ENCODE data around the gene TFB1M.

Gene TFB1M

GRCh38 chr6:155309150-155309549, 5.1 kb downstream of the TFB1M start:
- H3K27ac ChIP-seq, result no peak overlapping the region
- no peak for TF ChIP-seq CTCF (conservative IDR thresholded peaks at IDR 0.05)

- no peak for TF ChIP-seq CTCF (conservative IDR thresholded peaks at IDR 0.05)
- no peak overlapping the region for H3K27ac ChIP-seq
Measured at GRCh38 chr6:155306958-155307357, 7.3 kb downstream of the TFB1M start.

- no peak for TF ChIP-seq CTCF (conservative IDR thresholded peaks at IDR 0.05)
- no peak overlapping the region for H3K27ac ChIP-seq
Measured at GRCh38 chr6:155303361-155303870, 10.9 kb downstream of the TFB1M start.

DNA sequence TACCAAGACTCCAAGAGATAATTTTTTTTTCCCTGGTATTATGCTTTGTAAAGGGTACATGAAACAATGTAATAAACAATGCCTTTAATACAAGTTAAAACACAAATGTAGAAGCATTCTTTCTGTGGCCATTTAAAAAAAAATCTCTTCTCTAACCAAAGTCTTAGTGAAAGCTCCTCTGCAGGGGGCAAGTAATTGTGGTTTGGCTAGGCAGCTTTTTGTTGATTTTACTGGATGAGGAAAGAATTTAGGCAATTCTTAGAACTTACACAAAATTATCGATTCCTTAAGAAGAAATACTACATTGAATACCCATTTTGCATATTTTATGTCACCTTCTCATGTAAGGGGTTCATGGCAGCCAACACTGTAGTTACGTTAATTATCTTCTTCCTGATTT, 12.4 kb downstream of the TFB1M start:
- H3K27ac ChIP-seq, result no peak overlapping the region
- no peak for TF ChIP-seq CTCF (conservative IDR thresholded peaks at IDR 0.05)

- no peak overlapping the region for H3K27ac ChIP-seq
- no peak for TF ChIP-seq CTCF (conservative IDR thresholded peaks at IDR 0.05)
Measured at GRCh38 chr6:155297669-155298068, 16.6 kb downstream of the TFB1M start.

DNA sequence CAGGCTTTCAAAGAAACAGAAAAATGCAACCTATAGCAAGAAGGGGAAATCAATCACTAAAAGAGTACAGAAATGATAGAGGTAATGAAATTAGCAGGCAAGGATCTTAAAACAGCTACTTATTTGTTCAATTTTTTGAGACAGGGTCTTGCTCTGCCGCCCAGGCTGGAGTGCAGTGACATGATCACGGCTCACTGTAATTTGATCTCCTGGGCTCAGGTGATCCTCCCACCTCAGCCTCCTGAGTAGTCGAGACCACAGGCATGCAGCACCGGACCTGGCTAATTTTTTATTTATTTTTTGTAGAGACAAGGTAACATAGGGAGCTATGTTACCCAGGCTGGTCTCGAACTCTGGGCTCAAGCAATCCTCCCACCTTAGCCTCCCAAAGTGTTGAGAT, 21.6 kb downstream of the TFB1M start:
- TF ChIP-seq CTCF (conservative IDR thresholded peaks at IDR 0.05), result no peak

GRCh38 chr6:155291291-155291690, 23.0 kb downstream of the TFB1M start:
- H3K27ac ChIP-seq, result no peak overlapping the region
- no peak for TF ChIP-seq CTCF (conservative IDR thresholded peaks at IDR 0.05)

More for the DNA sequence above, 21.6 kb downstream of the TFB1M start:
- no peak overlapping the region for H3K27ac ChIP-seq

Measured in VCaP (cell line).